NCI-H128 (cell line): Measurements from ENCODE around the gene MFRP.

ENCODE experiments used
- DNase-seq: peaks from one replicate; lab custom pipeline; 2025; ENCODE audit not compliant: unreplicated experiment; lab: John Stamatoyannopoulos, UW

MFRP gene

GRCh38 chr11:119373059-119373920 lies 26.8 kb upstream of the MFRP start:
- DNase-seq: no peak

DNA sequence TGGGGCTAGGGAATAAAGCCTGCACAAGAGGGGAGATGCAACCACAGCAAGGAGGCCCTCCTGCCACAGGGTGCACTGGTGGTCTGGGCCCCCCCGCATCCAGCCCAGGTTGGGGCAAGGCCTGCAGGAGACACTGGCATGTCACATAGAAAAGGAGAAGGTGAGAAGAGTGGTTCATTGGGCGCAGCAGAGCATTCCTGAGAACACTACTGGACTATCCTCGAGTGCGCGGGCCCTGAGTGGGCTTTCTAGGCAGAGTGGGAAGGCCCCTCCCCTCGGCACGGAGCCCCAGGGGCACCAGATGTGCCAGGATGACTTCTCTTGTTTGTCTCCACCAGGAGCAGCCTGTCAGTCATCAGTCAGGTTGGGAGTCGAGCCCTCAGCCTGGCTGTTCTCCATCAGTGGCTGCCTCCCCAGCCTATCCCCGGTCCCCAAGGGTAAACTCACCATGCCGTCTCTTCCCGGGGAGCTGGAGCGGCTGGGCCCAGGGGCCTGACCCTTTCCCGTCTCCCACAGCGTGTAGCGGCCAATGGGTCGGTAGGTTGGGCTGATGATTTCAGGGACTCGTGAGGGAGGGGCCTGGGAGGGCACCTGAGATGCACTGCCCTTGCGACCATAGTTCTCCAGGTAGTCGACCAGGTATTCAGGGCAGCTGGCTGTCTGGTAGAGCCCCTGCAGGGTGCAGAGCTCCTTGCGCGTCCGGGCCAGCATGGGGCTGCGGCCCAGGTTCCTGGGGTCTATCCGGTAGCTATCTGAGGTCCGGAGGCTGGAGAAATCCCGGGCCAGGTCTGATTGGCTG lies 26.0 kb upstream of the MFRP start:
- no peak for DNase-seq

GRCh38 chr11:119371778-119372182 lies 25.3 kb upstream of the MFRP start:
- DNase-seq: no peak

DNA sequence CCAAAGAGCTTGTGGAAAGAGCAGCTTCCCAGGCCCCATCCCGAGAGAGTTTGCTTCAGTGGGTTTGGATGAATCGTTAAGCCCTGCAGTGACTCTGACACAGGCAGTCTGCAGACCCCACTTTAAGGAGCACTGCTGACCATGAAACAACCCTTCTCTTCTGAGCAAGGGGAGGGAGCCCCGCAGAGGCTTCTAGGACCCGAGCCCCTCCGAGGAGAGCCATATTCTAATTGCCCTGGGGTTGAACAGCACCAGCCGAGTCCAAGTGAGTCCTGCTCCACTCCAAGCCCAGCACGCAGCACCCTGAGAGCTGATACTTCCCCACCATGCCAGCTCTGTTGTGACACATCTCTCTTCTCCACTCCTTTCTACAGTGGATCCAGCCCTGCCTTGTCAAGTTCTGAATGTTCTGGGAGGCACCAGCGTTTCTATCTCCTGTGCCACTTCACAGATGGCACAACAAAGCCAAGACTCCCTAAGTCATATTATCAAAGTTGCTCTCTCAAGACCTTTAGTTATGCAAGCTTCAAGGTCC lies 24.6 kb upstream of the MFRP start:
- DNase-seq: no peak

GRCh38 chr11:119370486-119371046 lies 24.1 kb upstream of the MFRP start:
- no peak for DNase-seq

DNA sequence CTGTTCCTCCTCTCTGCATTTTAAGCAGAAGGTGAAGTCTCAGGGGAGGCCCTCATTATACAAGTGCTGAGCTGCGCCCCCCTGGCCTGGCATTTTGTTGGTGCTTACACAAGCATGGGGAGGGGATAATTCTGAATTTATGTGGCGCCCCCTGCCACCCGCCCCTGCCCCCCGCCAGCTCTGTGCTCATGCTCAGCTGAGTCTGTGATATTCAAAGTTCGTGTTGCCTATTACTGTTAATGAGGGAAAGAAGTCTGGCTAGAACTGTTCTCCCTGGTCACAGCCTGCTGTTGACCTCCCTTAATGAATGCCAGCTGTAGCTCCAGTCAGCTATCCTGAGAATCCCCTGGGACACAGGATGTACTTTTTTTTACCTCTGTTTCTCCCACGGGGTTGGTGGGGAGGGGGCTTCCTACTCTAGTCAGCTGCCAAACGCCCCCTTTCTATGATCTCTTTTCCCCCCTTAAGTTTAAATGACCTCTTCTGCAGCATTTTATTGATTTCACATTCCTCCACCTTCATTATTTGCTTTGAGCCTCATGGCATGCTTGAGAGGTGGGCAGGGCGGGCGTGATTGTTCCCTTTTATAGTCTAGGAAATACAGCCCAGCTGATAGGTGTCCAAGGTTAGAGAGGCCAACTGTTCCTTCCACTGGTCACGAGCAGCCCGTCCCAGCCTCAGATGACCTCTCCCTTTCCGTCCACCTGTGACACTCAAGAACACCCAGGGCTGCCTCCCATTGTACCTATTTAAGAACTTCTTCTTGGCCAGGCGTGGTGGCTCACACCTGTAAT lies 22.8 kb upstream of the MFRP start:
- DNase-seq: no peak

DNA sequence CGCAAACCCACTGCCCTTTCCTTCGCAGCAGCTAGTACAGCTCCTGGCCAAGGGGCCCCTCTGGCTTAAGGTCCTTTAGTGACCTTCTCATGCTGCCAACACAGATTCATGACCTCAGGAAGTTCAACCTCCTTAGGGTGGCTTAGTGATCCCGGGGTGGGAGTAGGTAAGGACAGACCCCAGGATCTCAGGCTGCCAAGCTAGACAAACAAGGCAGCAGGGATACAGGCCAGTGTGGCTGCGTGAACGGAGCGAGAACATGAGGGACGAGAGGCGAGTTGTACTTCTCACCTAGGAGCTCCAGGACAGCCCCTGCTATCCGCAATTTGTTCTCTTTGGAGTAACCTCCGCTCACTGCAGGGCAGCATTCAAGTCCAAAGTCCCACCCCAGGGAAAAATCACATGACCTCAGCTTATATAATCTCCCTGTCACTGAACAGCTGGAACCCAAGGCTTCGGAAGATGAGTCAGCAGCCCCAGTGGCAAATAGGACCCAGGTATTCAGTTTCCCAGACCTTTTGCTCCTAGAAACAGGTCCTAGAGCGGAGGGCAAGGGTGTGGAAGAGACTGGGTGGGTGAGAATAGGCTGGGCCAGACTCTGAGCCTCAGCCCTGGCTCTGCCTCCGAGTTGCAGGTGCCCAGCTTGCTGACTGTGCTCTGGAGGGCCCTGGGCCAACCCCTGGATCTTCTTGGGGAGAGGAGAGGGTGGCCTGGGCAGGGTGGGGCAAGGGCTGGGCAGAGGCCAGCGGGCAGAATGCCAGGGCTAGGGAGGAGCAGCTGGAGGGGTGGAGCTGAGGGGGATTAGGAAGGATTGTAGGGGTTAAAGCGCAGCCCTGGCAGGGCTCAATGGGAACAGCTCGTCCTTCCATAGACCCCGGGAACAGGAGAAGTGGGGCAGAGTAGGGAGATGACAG lies 21.9 kb upstream of the MFRP start:
- no peak for DNase-seq

GRCh38 chr11:119367661-119368120 lies 21.2 kb upstream of the MFRP start:
- DNase-seq: no peak

DNA sequence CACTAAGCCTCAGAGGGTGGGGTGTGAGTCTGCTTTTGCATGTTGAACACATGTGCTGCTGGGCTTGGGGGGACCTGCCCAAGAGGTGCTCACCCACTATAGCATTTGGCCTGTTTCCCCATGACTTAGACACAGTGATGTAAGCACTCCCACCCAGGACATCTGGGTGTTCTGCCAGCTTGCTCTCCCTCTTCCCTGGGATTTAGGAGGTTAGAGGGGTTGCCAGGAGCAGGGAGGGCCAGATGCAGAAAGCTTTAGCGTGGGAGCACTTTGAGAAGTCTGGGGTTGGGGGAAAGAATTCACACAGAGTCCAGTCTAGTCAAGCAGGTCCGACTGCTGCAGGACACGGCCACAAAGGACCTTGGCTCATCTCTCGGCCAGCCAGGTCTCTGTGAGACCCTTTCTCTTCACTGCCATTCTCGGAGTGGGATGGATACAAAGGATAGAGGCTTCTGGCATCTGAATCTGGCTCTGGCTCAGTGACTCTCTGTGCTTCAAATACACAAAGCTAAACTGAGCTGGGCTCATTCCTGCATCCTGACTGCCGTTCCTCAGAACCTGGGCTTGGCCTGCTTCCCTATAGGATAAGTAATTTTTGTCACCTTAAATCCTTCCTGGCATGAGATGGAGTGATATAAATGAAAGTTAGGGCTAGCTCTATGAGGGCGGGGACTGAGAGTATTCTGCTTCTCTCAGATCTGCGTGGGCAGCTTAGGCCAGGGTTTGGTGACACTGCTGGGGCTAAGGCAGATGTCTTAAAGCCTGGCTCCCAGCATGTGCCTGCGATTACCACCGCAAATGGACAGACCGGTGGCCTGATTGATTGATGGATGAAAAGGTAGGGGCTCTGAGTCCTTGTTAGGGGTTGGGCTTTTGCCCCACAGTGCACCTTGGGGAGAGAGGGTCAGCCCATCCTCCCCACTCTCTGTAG lies 20.4 kb upstream of the MFRP start:
- no peak for DNase-seq

DNA sequence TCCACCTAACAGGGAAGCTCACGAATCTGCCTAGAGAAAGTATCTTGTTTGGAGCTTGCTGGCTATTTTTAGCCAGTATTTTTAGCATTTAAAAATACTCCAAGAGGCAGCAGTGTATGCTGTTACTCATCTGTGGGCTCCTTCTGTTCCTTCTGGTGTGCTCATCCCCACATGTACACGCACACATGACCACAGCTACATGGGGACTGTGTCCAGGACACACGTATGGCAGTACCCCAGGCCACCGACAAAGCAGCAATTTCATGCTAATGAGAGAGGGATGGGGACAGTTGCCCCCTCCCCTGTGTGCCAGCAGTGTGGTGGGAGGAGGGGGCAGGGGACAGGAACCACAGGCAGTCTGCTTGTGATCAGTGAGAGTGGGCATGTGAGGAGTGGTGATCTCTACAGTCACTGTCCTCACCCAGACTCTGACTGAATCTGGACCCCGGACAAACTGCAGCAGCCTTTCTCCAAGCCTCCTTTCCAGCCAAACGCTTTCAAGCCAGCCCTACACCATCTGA lies 18.6 kb upstream of the MFRP start:
- no peak for DNase-seq

DNA sequence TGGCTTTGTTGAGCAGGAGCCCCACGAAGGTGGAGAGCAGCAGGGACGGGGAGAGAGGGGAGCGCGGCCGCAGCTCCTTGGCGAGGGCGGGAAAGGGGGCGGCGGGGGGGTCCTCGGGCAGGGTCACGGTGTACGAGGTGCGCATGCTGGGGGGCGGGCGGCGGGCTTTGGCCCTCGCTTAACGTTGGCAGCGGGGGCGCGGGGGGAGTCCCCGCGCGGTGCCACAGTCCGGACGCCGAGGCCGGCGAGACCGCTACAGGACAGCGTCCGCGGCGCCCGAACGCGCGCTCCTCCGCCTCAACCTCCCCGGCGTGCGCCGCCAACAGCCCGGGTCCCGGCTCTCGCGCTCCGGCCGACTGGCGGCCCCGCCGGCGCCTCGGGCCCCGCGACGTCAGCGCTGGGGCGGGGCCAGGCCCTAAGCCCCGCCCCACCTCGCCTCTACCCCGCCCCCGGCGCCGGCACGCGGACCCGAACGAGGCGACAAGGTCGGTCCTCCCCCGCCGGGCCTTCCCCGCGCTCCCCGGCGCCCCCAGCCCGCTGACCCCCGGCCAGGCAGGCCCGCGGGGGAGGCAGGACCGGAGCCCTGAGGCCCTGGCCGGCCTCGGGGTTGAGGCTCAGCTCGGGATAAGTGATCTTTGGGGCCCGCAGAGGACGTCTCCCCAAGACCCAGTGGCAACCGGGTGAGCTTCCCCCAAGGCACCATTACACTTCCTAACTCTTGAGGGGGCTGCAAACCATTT lies 17.5 kb upstream of the MFRP start:
- no peak for DNase-seq

DNA sequence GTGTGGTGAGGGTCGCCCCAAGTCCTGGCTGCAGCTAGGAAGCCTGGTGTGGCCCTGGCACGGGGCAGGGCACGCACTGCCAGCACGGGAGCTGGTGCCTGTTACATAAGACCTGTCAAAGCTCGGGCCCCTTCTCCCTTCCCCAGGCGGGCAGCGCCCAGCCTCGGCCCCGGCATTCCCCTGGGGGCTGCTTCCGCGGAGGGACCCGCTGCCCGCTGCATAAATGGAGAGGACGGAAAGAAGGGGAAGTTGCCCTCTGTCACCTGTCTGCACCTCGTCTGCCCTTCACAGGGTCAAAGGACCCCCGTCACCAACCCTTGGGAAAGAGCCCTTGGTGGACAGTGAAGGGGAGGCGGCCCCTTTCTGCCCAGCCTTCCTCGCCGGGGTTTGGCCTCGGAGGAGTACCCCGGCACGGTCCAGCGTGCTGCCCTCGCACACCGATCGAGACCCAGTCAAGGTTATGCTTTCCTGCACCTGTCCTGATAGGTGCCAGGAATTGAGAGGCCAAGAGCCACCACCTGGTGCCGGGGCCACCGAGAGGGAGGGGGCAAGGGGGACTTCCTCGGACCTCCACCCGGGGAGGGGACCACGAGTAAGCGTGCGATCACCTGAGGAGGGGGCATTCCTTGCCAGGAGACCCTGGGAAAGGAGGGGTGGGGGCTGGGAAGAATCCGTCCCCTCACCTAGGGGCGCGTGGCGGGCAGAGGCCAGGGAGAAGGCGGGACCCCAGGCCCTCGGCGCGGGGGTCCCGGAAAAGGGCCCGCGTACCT lies 16.8 kb upstream of the MFRP start:
- DNase-seq: no peak

- DNase-seq: no peak
These were observed 16.2 kb upstream of the MFRP start for GRCh38 chr11:119362741-119363080.

DNA sequence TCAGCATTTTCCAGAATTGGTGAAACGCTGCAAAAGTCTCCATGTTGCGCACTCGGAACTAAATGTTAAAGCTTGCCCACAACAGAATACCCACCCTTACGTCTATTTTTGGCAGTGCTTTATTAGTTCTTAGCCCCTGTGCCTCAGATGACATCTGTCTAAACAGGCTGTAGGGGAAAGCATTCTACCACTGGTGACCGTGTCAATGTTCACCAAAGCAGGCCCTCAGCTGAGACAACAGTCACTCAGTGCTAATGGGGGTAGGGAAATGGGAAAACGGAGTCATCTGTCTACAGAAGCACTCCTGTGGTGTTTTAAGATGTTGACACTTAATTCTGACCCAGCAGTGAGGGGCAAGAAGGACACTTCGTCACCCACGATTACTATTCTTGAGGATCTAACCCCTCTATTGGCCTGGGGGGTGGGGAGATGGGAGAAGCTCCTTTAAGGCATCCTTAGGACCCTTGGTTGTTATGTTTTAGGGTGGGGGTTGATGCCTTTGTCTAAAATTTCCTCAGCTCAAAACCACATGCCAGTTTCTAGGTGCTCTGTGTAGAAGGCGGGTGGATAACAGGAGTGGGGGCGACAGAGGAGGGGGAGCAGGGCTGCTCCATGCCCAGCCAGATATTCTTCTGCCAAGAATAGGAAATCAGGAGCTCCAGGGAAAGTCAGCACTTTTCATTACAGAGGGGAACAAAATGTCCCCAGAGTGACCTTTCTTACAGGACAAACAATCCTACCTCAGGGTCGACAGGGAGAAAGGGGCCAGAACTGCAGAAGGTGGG lies 15.6 kb upstream of the MFRP start:
- no peak for DNase-seq

- no peak for DNase-seq
These were observed 14.7 kb upstream of the MFRP start for GRCh38 chr11:119361056-119361787.
